ENCODE data around the gene TPSB2. TPM values are rescaled to one million over a fixed set of nuclear protein-coding genes. Genes with fewer than 3 reads are reported as not detected.

The TPSB2 gene
- total RNA-seq, 1 experiment from 2014 or later, result 0.44 TPM

GRCh38 chr16:1258906-1259759, 29.1 kb upstream of the TPSB2 start:
- ChIA-PET POLR2A (no interaction called here), CTCF (interaction anchor here (0.7 kb wide), 1 partner anchor 156 kb away, joined by 3 read pairs; no protein-coding TSS in a partner anchor)
- H3K36me3 Mint-ChIP-seq, result no peaks in the 10 kb centered on the region; the same call in 1 of the 2 replicates
- H3K4me1 Mint-ChIP-seq, result peaks cover 5% of the 10 kb centered on the region
- peak overlapping the region; percentile 56 for H3K4me3 Mint-ChIP-seq
- no peak for TF ChIP-seq ZNF671 (CRISPR knock-in tag; IDR thresholded peaks at IDR 0.05)
- no peak for TF ChIP-seq MXD4 (CRISPR knock-in tag; IDR thresholded peaks at IDR 0.05; ENCODE audit: borderline replicate concordance)
- TF ChIP-seq CDX4 (CRISPR knock-in tag; IDR thresholded peaks at IDR 0.05; ENCODE audit: borderline replicate concordance), result no peak
- no peak for TF ChIP-seq NFATC4 (CRISPR knock-in tag; IDR thresholded peaks at IDR 0.05)
- TF ChIP-seq ZBTB43 (CRISPR knock-in tag; IDR thresholded peaks at IDR 0.05), result no peak
- no peak for TF ChIP-seq SMAD4 (CRISPR knock-in tag; IDR thresholded peaks at IDR 0.05)
- TF ChIP-seq ZNF396 (CRISPR knock-in tag; IDR thresholded peaks at IDR 0.05; ENCODE audit: borderline replicate concordance), result no peak
- no peak for TF ChIP-seq FOXJ3 (CRISPR knock-in tag; IDR thresholded peaks at IDR 0.05; ENCODE audit: borderline replicate concordance)
- no peak for TF ChIP-seq FOXK1 (CRISPR knock-in tag; IDR thresholded peaks at IDR 0.05)
- no peak for TF ChIP-seq ZNF532 (CRISPR knock-in tag; IDR thresholded peaks at IDR 0.05; ENCODE audit: borderline replicate concordance)
- no peak for TF ChIP-seq ESRRA (CRISPR knock-in tag; IDR thresholded peaks at IDR 0.05; ENCODE audit: borderline replicate concordance)
- no peak for TF ChIP-seq NR1H2 (CRISPR knock-in tag; IDR thresholded peaks at IDR 0.05)
- TF ChIP-seq USF2 (CRISPR knock-in tag; IDR thresholded peaks at IDR 0.05), result no peak
- H3K27me3 Mint-ChIP-seq (ENCODE audit: low read depth), result peaks cover 28% of the 10 kb centered on the region
- H3K27ac Mint-ChIP-seq, result no peak overlapping the region
- DNase-seq (ENCODE audit: low spot score) (no peak), ATAC-seq (no peak)
- H3K9me3 Mint-ChIP-seq, result peaks cover 1% of the 10 kb centered on the region

- CTCF ChIA-PET, result no interaction called here
- Mint-ChIP-seq H3K36me3 (no peaks in the 10 kb centered on the region), H3K4me1 (peaks cover 5% of the 10 kb centered on the region), H3K9me3 (no peaks in the 10 kb centered on the region), H3K27me3 (ENCODE audit: low read depth) (peaks cover 28% of the 10 kb centered on the region), H3K27ac (no peak overlapping the region), H3K4me3 (no peak overlapping the region)
- ATAC-seq (no peak), DNase-seq (ENCODE audit: low spot score) (no peak)
- POLR2A ChIA-PET, result no interaction called here
- no peak for TF ChIP-seq MXD4 (CRISPR knock-in tag; IDR thresholded peaks at IDR 0.05; ENCODE audit: borderline replicate concordance)
- no peak for TF ChIP-seq OVOL2 (CRISPR knock-in tag; IDR thresholded peaks at IDR 0.05; ENCODE audit: borderline replicate concordance)
- TF ChIP-seq CBFB (CRISPR knock-in tag; IDR thresholded peaks at IDR 0.05; ENCODE audit: low read depth), result no peak
- no peak for TF ChIP-seq NFYB (CRISPR knock-in tag; conservative IDR thresholded peaks at IDR 0.05; ENCODE audit: low read depth)
- TF ChIP-seq MYBL2 (CRISPR knock-in tag; IDR thresholded peaks at IDR 0.05), result no peak
- no peak for TF ChIP-seq EMX1 (CRISPR knock-in tag; IDR thresholded peaks at IDR 0.05)
- no peak for TF ChIP-seq ZNF232 (CRISPR knock-in tag; IDR thresholded peaks at IDR 0.05)
- no peak for TF ChIP-seq KAT7 (CRISPR knock-in tag; IDR thresholded peaks at IDR 0.05; ENCODE audit: borderline replicate concordance)
- no peak for TF ChIP-seq JAZF1 (CRISPR knock-in tag; IDR thresholded peaks at IDR 0.05)
- no peak for TF ChIP-seq ZNF281 (CRISPR knock-in tag; IDR thresholded peaks at IDR 0.05)
- no peak for TF ChIP-seq ZNF138 (CRISPR knock-in tag; conservative IDR thresholded peaks at IDR 0.05)
- no peak for TF ChIP-seq E2F4 (CRISPR knock-in tag; IDR thresholded peaks at IDR 0.05; ENCODE audit: borderline replicate concordance, low read depth)
- no peak for TF ChIP-seq TEAD4 (CRISPR knock-in tag; IDR thresholded peaks at IDR 0.05)
These were observed 28.2 kb upstream of the TPSB2 start for GRCh38 chr16:1258225-1258600.
